ENCODE data around the gene ORM1.

- TF ChIP-seq PBX3 (CRISPR knock-in tag; IDR thresholded peaks at IDR 0.05) (no peak), SP7 (tag by site-specific recombination; IDR thresholded peaks at IDR 0.05) (no peak), ZNF2 (tag by site-specific recombination; IDR thresholded peaks at IDR 0.05) (no peak), CTCF (tag by site-specific recombination; IDR thresholded peaks at IDR 0.05) (no peak), ZNF416 (tag by site-specific recombination; IDR thresholded peaks at IDR 0.05) (no peak), ZNF510 (tag by site-specific recombination; IDR thresholded peaks at IDR 0.05; ENCODE audit: insufficient replicate concordance) (no peak), ZFP3 (tag by site-specific recombination; IDR thresholded peaks at IDR 0.05; ENCODE audit: low read depth) (no peak), KLF10 (tag by site-specific recombination; IDR thresholded peaks at IDR 0.05) (no peak)
- TF ChIP-seq, protein P1, sequence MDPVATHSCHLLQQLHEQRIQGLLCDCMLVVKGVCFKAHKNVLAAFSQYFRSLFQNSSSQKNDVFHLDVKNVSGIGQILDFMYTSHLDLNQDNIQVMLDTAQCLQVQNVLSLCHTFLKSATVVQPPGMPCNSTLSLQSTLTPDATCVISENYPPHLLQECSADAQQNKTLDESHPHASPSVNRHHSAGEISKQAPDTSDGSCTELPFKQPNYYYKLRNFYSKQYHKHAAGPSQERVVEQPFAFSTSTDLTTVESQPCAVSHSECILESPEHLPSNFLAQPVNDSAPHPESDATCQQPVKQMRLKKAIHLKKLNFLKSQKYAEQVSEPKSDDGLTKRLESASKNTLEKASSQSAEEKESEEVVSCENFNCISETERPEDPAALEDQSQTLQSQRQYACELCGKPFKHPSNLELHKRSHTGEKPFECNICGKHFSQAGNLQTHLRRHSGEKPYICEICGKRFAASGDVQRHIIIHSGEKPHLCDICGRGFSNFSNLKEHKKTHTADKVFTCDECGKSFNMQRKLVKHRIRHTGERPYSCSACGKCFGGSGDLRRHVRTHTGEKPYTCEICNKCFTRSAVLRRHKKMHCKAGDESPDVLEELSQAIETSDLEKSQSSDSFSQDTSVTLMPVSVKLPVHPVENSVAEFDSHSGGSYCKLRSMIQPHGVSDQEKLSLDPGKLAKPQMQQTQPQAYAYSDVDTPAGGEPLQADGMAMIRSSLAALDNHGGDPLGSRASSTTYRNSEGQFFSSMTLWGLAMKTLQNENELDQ (tag by site-specific recombination; IDR thresholded peaks at IDR 0.05; ENCODE audit: low read depth): no peak
- TF ChIP-seq, protein P2, sequence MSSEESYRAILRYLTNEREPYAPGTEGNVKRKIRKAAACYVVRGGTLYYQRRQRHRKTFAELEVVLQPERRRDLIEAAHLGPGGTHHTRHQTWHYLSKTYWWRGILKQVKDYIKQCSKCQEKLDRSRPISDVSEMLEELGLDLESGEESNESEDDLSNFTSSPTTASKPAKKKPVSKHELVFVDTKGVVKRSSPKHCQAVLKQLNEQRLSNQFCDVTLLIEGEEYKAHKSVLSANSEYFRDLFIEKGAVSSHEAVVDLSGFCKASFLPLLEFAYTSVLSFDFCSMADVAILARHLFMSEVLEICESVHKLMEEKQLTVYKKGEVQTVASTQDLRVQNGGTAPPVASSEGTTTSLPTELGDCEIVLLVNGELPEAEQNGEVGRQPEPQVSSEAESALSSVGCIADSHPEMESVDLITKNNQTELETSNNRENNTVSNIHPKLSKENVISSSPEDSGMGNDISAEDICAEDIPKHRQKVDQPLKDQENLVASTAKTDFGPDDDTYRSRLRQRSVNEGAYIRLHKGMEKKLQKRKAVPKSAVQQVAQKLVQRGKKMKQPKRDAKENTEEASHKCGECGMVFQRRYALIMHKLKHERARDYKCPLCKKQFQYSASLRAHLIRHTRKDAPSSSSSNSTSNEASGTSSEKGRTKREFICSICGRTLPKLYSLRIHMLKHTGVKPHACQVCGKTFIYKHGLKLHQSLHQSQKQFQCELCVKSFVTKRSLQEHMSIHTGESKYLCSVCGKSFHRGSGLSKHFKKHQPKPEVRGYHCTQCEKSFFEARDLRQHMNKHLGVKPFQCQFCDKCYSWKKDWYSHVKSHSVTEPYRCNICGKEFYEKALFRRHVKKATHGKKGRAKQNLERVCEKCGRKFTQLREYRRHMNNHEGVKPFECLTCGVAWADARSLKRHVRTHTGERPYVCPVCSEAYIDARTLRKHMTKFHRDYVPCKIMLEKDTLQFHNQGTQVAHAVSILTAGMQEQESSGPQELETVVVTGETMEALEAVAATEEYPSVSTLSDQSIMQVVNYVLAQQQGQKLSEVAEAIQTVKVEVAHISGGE (tag by site-specific recombination; conservative IDR thresholded peaks at IDR 0.05; ENCODE audit: low read depth): no peak
Observed at GRCh38 chr9:114280636-114281472, 42.0 kb upstream of the ORM1 start.

Data from HEK293 (cell line).